Progenitor cell of endocrine pancreas (in vitro differentiated cells): ENCODE results near the gene SLC25A22. TPM values are rescaled to one million over a fixed set of nuclear protein-coding genes. Genes with fewer than 3 reads are reported as not detected.

Source experiments
- DNase-seq: peaks from one replicate; pipeline ENCODE4 v3.0.0; 2021; ENCODE audit warnings: low spot score; ENCODE audit not compliant: unreplicated experiment
- H3K27ac Mint-ChIP-seq: 2 replicates; pipeline ENCODE4 v1.8.0; 2021; ENCODE audit warnings: mild to moderate bottlenecking, moderate library complexity, mixed read lengths
- H3K27me3 Mint-ChIP-seq: 2 replicates; pipeline ENCODE4 v1.8.0; 2021; ENCODE audit warnings: mixed read lengths
- H3K36me3 Mint-ChIP-seq: 2 replicates; pipeline ENCODE4 v1.8.0; 2022; ENCODE audit warnings: mixed read lengths; ENCODE audit not compliant: insufficient read depth
- H3K4me1 Mint-ChIP-seq: 2 replicates; pipeline ENCODE4 v1.8.0; 2021; ENCODE audit warnings: low read depth, mixed read lengths
- H3K4me3 Mint-ChIP-seq: 2 replicates; pipeline ENCODE4 v1.8.0; 2021; ENCODE audit warnings: low read depth, mild to moderate bottlenecking, moderate library complexity, mixed read lengths
- H3K9me3 Mint-ChIP-seq: 2 replicates; pipeline ENCODE4 v1.8.0; 2021; ENCODE audit warnings: low read depth, mixed read lengths
- total RNA-seq: library from RNA; stranded (reverse); gene quantifications from 2 replicates; pipeline ENCODE4 v1.2.1, GENCODE V29; 2021
- TF ChIP-seq, protein P1 (sequence below): fragments of 200-600 bp; sonication (generic); IDR thresholded peaks from one replicate; pipeline ENCODE4 v1.5.0; 2021; ENCODE audit warnings: antibody characterized with exemption, mild to moderate bottlenecking; ENCODE audit not compliant: unreplicated experiment

SLC25A22 gene
- total RNA-seq, 1 donor from 2014 or later: 40.5 TPM

DNA sequence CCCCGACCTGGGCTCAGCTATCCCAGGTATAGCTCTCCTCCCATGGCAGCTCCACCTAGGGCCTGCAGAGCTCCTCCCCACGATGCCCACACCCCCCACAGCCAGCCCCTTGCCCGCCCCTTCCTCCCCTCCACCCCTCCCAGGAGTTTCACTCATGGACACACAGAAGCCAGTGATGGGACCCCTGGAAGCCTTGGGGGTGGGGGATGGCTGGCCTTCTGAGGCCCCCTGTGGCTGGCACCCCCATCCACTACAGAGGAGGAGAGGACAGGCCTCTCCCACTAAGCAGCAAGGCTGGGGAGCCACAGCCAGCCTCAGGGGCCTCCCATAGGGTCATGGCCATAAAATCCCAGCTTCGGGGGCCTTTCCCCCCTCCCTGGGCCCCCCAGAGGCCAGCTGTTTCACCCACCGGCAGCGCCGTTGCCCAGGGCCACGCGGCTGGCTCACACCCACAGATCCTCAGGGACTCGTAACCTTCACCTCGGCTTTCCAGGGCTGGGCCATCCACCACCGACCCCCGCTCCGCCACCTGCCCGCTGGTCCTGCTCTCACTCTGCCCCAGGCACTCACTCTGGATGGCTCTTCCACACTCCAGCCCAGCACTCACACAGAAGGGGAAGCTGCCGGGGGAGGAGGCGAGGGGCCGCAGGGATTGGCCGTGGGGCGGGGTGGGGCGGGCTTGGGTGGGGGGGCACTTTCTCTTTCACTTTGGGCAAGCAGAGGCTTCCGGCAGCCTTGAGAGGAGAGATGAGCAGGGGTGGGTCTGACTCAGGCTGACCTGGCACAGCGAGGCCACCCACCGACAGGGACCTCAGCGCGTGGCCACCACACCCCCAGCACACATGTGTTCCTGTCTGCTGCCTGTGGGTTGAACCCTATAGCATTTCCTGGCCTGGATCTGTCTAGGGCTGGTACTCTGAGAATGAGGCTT is 2.2 kb downstream of the SLC25A22 start:
- no peaks in the 10 kb centered on the region for H3K9me3 Mint-ChIP-seq
- DNase-seq: no peak

GRCh38 chr11:794766-795633 is 3.1 kb downstream of the SLC25A22 start:
- Mint-ChIP-seq H3K36me3 (no peaks in the 10 kb centered on the region), H3K4me1 (peaks cover 7% of the 10 kb centered on the region), H3K27ac (no peak overlapping the region), H3K4me3 (no peak overlapping the region), H3K27me3 (no peaks in the 10 kb centered on the region), H3K9me3 (no peaks in the 10 kb centered on the region)
- DNase-seq: no peak
- TF ChIP-seq, protein P1, sequence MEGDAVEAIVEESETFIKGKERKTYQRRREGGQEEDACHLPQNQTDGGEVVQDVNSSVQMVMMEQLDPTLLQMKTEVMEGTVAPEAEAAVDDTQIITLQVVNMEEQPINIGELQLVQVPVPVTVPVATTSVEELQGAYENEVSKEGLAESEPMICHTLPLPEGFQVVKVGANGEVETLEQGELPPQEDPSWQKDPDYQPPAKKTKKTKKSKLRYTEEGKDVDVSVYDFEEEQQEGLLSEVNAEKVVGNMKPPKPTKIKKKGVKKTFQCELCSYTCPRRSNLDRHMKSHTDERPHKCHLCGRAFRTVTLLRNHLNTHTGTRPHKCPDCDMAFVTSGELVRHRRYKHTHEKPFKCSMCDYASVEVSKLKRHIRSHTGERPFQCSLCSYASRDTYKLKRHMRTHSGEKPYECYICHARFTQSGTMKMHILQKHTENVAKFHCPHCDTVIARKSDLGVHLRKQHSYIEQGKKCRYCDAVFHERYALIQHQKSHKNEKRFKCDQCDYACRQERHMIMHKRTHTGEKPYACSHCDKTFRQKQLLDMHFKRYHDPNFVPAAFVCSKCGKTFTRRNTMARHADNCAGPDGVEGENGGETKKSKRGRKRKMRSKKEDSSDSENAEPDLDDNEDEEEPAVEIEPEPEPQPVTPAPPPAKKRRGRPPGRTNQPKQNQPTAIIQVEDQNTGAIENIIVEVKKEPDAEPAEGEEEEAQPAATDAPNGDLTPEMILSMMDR: no peak

More for the DNA sequence above, 2.2 kb downstream of the SLC25A22 start:
- H3K27me3 Mint-ChIP-seq: no peaks in the 10 kb centered on the region
- no peak overlapping the region for H3K27ac Mint-ChIP-seq
- TF ChIP-seq, protein P1: no peak
- peaks cover 7% of the 10 kb centered on the region for H3K4me1 Mint-ChIP-seq
- H3K36me3 Mint-ChIP-seq: no peaks in the 10 kb centered on the region
- peak overlapping the region; percentile 82 for H3K4me3 Mint-ChIP-seq

DNA sequence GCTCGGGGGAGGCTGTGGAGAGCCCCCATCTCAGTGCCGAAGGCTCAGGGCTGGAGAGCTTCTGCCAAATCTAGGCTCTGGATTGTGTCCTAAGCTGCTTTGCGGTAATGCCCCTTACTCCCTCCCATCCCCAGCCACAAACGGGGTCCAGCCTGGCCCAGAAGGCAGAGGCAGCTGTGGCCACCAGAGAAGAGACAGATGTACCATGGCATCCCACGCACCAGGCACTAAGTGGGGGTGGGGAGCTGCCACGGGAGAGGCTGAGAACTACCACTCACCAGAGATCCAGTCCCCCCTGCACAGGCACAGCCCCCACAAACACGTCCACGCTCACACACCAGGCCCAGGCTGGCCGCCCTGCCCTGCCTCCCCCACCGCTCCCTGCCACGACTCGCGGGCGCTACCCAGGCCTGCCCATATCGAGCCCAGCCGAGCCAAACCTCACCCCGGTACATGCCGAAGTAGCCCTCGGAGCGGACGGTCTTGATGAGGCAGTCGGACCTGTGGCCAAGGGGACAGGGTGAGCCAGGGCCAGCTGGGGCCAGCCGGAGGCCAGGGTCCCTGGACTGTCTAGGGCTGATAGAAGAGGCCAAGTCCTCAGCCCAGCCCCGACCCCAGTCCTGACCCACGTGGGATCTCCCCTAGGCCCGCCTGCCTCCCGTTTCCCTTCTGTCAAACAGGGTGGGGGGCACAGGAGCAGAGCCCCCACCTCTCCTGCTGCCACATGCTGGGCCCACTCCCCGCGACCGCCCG is 3.9 kb downstream of the SLC25A22 start:
- no peak overlapping the region for H3K27ac Mint-ChIP-seq
- H3K27me3 Mint-ChIP-seq: no peaks in the 10 kb centered on the region
- DNase-seq: no peak
- peaks cover 7% of the 10 kb centered on the region for H3K4me1 Mint-ChIP-seq
- TF ChIP-seq, protein P1: no peak
- H3K9me3 Mint-ChIP-seq: no peaks in the 10 kb centered on the region
- H3K4me3 Mint-ChIP-seq: no peak overlapping the region
- no peaks in the 10 kb centered on the region for H3K36me3 Mint-ChIP-seq

DNA sequence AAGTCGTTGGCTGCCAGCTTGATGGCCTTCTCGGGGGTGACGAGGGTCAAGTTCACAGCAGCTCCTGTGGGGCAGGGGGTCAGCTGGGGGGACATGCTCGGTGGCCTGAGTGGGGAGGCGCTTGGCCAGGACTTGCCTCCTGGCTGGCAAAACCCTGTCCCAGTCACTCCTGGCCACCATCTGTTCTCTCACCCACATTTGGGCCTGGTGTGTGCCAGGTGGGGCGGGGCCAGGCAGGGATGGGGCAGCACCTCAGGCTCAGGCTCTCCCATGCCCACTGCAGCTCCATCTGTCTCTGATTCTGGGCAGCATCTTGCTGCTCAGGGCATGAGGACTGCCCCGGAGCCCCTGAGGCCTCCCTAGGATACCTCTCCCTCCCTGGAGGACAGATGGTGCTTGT is 4.5 kb downstream of the SLC25A22 start:
- TF ChIP-seq, protein P1: no peak
- no peaks in the 10 kb centered on the region for H3K9me3 Mint-ChIP-seq
- no peak overlapping the region for H3K27ac Mint-ChIP-seq
- H3K4me3 Mint-ChIP-seq: no peak overlapping the region
- no peak for DNase-seq
- H3K36me3 Mint-ChIP-seq: no peaks in the 10 kb centered on the region
- H3K27me3 Mint-ChIP-seq: no peaks in the 10 kb centered on the region
- H3K4me1 Mint-ChIP-seq: peaks cover 7% of the 10 kb centered on the region

- no peak for DNase-seq
- Mint-ChIP-seq H3K36me3 (no peaks in the 10 kb centered on the region), H3K27ac (no peak overlapping the region), H3K4me3 (no peak overlapping the region), H3K9me3 (no peaks in the 10 kb centered on the region), H3K4me1 (peaks cover 7% of the 10 kb centered on the region), H3K27me3 (no peaks in the 10 kb centered on the region)
- TF ChIP-seq, protein P1: no peak
Observed at GRCh38 chr11:792873-793272, 5.2 kb downstream of the SLC25A22 start.
